AG10803 (cell line): Measurements from ENCODE around the gene RAD21L1.

Source experiments
- DNase-seq: peaks from one replicate; pipeline ENCODE4 v3.0.0; 2010; ENCODE audit warnings: low read depth
- H3K4me3 ChIP-seq: 2 replicates; pipeline ENCODE4 v1.5.1; 2011; ENCODE audit warnings: mild to moderate bottlenecking, low read length, control low read depth
- CTCF ChIP-seq: conservative IDR thresholded peaks from 2 replicates; pipeline ENCODE4 v1.5.1; 2011; ENCODE audit warnings: mild to moderate bottlenecking, low read length, control low read depth, inconsistent platforms

The RAD21L1 gene

GRCh38 chr20:1296117-1296610 lies 70.3 kb downstream of the RAD21L1 start:
- DNase-seq, result no peak
- H3K4me3 ChIP-seq, result no peak overlapping the region
- no peak for TF ChIP-seq CTCF

- no peak for TF ChIP-seq CTCF
- no peak for DNase-seq
Observed at GRCh38 chr20:1296922-1297321, 71.1 kb downstream of the RAD21L1 start.

GRCh38 chr20:1297486-1297885 lies 71.6 kb downstream of the RAD21L1 start:
- TF ChIP-seq CTCF, result no peak
- no peak overlapping the region for H3K4me3 ChIP-seq
- no peak for DNase-seq

More at GRCh38 chr20:1296922-1297321, 71.1 kb downstream of the RAD21L1 start:
- H3K4me3 ChIP-seq, result no peak overlapping the region

- no peak for DNase-seq
- no peak overlapping the region for H3K4me3 ChIP-seq
- TF ChIP-seq CTCF, result no peak
Observed at GRCh38 chr20:1298166-1298565, 72.3 kb downstream of the RAD21L1 start.

GRCh38 chr20:1298888-1299511 lies 73.2 kb downstream of the RAD21L1 start:
- TF ChIP-seq CTCF, result no peak
- no peak overlapping the region for H3K4me3 ChIP-seq
- no peak for DNase-seq

- TF ChIP-seq CTCF, result no peak
- H3K4me3 ChIP-seq, result no peak overlapping the region
- DNase-seq, result no peak
Observed at GRCh38 chr20:1299522-1299921, 73.7 kb downstream of the RAD21L1 start.

- H3K4me3 ChIP-seq, result no peak overlapping the region
- DNase-seq, result no peak
Observed at GRCh38 chr20:1300083-1300840, 74.4 kb downstream of the RAD21L1 start.

More at GRCh38 chr20:1300083-1300840, 74.4 kb downstream of the RAD21L1 start:
- TF ChIP-seq CTCF, result no peak
